Trophoblast cell (in vitro differentiated cells and primary cell): ENCODE measurements around the gene PLXNA1.

Source experiments
- DNase-seq, 2 donors: peaks; one replicate each; pipeline ENCODE4 v3.0.0-alpha.2; 2016
- H2AFZ ChIP-seq: 2 replicates; pipeline ENCODE4 v1.6.1; 2013; ENCODE audit warnings: low read length, moderate library complexity, mild to moderate bottlenecking; ENCODE audit not compliant: insufficient read depth, poor library complexity
- H2AK5ac ChIP-seq: 2 replicates; pipeline ENCODE4 v1.6.1; 2013; ENCODE audit warnings: mild to moderate bottlenecking, low read length
- H2BK120ac ChIP-seq: 2 replicates; pipeline ENCODE4 v1.6.1; 2013; ENCODE audit warnings: low read length, mild to moderate bottlenecking, moderate library complexity; ENCODE audit not compliant: insufficient read depth, poor library complexity
- H2BK12ac ChIP-seq: 2 replicates; pipeline ENCODE4 v1.6.1; 2013; ENCODE audit warnings: mild to moderate bottlenecking, low read length, moderate library complexity
- H2BK5ac ChIP-seq: 2 replicates; pipeline ENCODE4 v1.6.1; 2013; ENCODE audit warnings: low read length, low read depth, moderate library complexity, mild to moderate bottlenecking; ENCODE audit not compliant: poor library complexity
- H3K14ac ChIP-seq: 2 replicates; pipeline ENCODE4 v1.6.1; 2013; ENCODE audit warnings: mild to moderate bottlenecking, low read length
- H3K18ac ChIP-seq: 2 replicates; pipeline ENCODE4 v1.6.1; 2013; ENCODE audit warnings: mild to moderate bottlenecking, low read length
- H3K23ac ChIP-seq: 2 replicates; pipeline ENCODE4 v1.6.1; 2013; ENCODE audit warnings: low read length
- H3K27ac ChIP-seq: 2 replicates; pipeline ENCODE4 v1.5.1; 2013; ENCODE audit warnings: low read depth, mild to moderate bottlenecking, inconsistent platforms, low read length, moderate library complexity
- H3K27me3 ChIP-seq: 2 replicates; pipeline ENCODE4 v1.6.1; 2013; ENCODE audit warnings: inconsistent platforms, mild to moderate bottlenecking, low read length, moderate library complexity; ENCODE audit not compliant: insufficient read depth
- H3K36me3 ChIP-seq, 2 experiments: 1 replicate in 1 of 2; 2 replicates in 1 of 2; pipeline ENCODE4 v1.6.1; 2013; ENCODE audit warnings: low read length in 2 of 2, mild to moderate bottlenecking in 2 of 2, moderate library complexity in 1 of 2; ENCODE audit not compliant: insufficient read depth in 2 of 2, control insufficient read depth in 1 of 2
- H3K4ac ChIP-seq: 2 replicates; pipeline ENCODE4 v1.6.1; 2013; ENCODE audit warnings: low read depth, mild to moderate bottlenecking, low read length, moderate library complexity
- H3K4me1 ChIP-seq, 2 experiments: 1 replicate in 1 of 2; 2 replicates in 1 of 2; pipeline ENCODE4 v1.6.1; 2013; ENCODE audit warnings: low read length in 2 of 2, mild to moderate bottlenecking in 2 of 2, moderate library complexity in 1 of 2; ENCODE audit not compliant: insufficient read depth in 2 of 2, control insufficient read depth in 1 of 2
- H3K4me2 ChIP-seq: 2 replicates; pipeline ENCODE4 v1.6.1; 2013; ENCODE audit warnings: inconsistent platforms, mild to moderate bottlenecking, low read length, moderate library complexity
- H3K4me3 ChIP-seq: 2 replicates; pipeline ENCODE4 v1.5.1; 2013; ENCODE audit warnings: mild to moderate bottlenecking, low read depth, low read length, inconsistent platforms
- H3K79me1 ChIP-seq: one replicate; pipeline ENCODE4 v1.6.1; 2013; ENCODE audit warnings: low read length
- H3K79me2 ChIP-seq: 2 replicates; pipeline ENCODE4 v1.6.1; 2013; ENCODE audit warnings: low read length, mild to moderate bottlenecking; ENCODE audit not compliant: control insufficient read depth, insufficient read depth, poor library complexity
- H3K9ac ChIP-seq: 2 replicates; pipeline ENCODE4 v1.6.1; 2013; ENCODE audit warnings: mild to moderate bottlenecking, low read length
- H3K9me3 ChIP-seq: 2 replicates; pipeline ENCODE4 v1.6.1; 2013; ENCODE audit warnings: low read depth, mild to moderate bottlenecking, control low read depth, inconsistent platforms, low read length; ENCODE audit not compliant: insufficient read depth
- H4K12ac ChIP-seq: 2 replicates; pipeline ENCODE4 v1.6.1; 2013; ENCODE audit warnings: low read depth, mild to moderate bottlenecking, low read length, moderate library complexity
- H4K8ac ChIP-seq: 2 replicates; pipeline ENCODE4 v1.6.1; 2013; ENCODE audit warnings: low read depth, mild to moderate bottlenecking, low read length, moderate library complexity
- H4K91ac ChIP-seq: one replicate; pipeline ENCODE4 v1.6.1; 2013; ENCODE audit warnings: low read depth, mild to moderate bottlenecking, low read length, moderate library complexity
- WGBS: extraction: QIAGEN DNeasy Blood & Tissue Kit; methylation state at CpG from one replicate; pipeline ENCODE4 v1.1.7; 2013; ENCODE audit warnings: missing lambda C conversion rate; ENCODE audit not compliant: insufficient read length, insufficient coverage; ENCODE audit errors: extremely low coverage; 5-methylcytosine and 5-hydroxymethylcytosine counted together

PLXNA1 gene

GRCh38 chr3:126945171-126945721, 37.7 kb upstream of the PLXNA1 start:
- DNase-seq: no peak
- H3K4me1 ChIP-seq: no peaks in the 10 kb centered on the region
- no peak overlapping the region for H3K23ac ChIP-seq
- no peaks in the 10 kb centered on the region for H3K27me3 ChIP-seq
- H2AFZ ChIP-seq: no peak overlapping the region
- H3K9me3 ChIP-seq: no peaks in the 10 kb centered on the region
- H3K14ac ChIP-seq: no peak overlapping the region
- no peak overlapping the region for H2BK120ac ChIP-seq
- no peak overlapping the region for H4K91ac ChIP-seq
- no CpG with 5 or more reads among the region's 17 CpGs for WGBS
- H3K36me3 ChIP-seq: no peaks in the 10 kb centered on the region
- no peak overlapping the region for H3K4me2 ChIP-seq
- H3K9ac ChIP-seq: no peak overlapping the region
- H2BK12ac ChIP-seq: no peak overlapping the region
- H2BK5ac ChIP-seq: no peak overlapping the region
- no peak overlapping the region for H3K27ac ChIP-seq
- no peaks in the 10 kb centered on the region for H3K79me1 ChIP-seq
- H3K18ac ChIP-seq: no peak overlapping the region
- no peak overlapping the region for H3K4me3 ChIP-seq
- H2AK5ac ChIP-seq: no peak overlapping the region
- no peak overlapping the region for H4K8ac ChIP-seq
- no peak overlapping the region for H4K12ac ChIP-seq
- H3K79me2 ChIP-seq: no peaks in the 10 kb centered on the region
- no peak overlapping the region for H3K4ac ChIP-seq

- H3K14ac ChIP-seq: no peak overlapping the region
- H2BK5ac ChIP-seq: no peak overlapping the region
- H3K9me3 ChIP-seq: no peaks in the 10 kb centered on the region
- no peak overlapping the region for H2BK120ac ChIP-seq
- H4K8ac ChIP-seq: no peak overlapping the region
- no peak overlapping the region for H4K12ac ChIP-seq
- H3K27me3 ChIP-seq: no peaks in the 10 kb centered on the region
- H3K79me2 ChIP-seq: no peaks in the 10 kb centered on the region
- no peak overlapping the region for H4K91ac ChIP-seq
- no peak overlapping the region for H3K23ac ChIP-seq
- H2AK5ac ChIP-seq: no peak overlapping the region
- H3K18ac ChIP-seq: no peak overlapping the region
- H3K4me3 ChIP-seq: no peak overlapping the region
- no peak overlapping the region for H2BK12ac ChIP-seq
- no peaks in the 10 kb centered on the region for H3K36me3 ChIP-seq
- WGBS: no CpG with 5 or more reads among the region's 9 CpGs
- H3K79me1 ChIP-seq: no peaks in the 10 kb centered on the region
- no peaks in the 10 kb centered on the region for H3K4me1 ChIP-seq
- no peak for DNase-seq
- no peak overlapping the region for H2AFZ ChIP-seq
- H3K9ac ChIP-seq: no peak overlapping the region
- no peak overlapping the region for H3K4me2 ChIP-seq
- H3K27ac ChIP-seq: no peak overlapping the region
- no peak overlapping the region for H3K4ac ChIP-seq
Measured at GRCh38 chr3:126945891-126946290, 37.0 kb upstream of the PLXNA1 start.

GRCh38 chr3:126946405-126946804, 36.5 kb upstream of the PLXNA1 start:
- Histone ChIP-seq H2AK5ac (no peak overlapping the region), H3K9me3 (no peaks in the 10 kb centered on the region), H3K79me1 (no peaks in the 10 kb centered on the region), H2BK12ac (no peak overlapping the region), H3K14ac (no peak overlapping the region), H3K27ac (no peak overlapping the region), H2BK120ac (no peak overlapping the region), H3K79me2 (no peaks in the 10 kb centered on the region), H4K12ac (no peak overlapping the region), H2BK5ac (no peak overlapping the region), H3K4me1 (no peaks in the 10 kb centered on the region), H3K4ac (no peak overlapping the region), H4K8ac (no peak overlapping the region), H3K4me3 (no peak overlapping the region), H3K4me2 (no peak overlapping the region), H3K18ac (no peak overlapping the region), H3K36me3 (no peaks in the 10 kb centered on the region), H3K9ac (no peak overlapping the region), H3K23ac (no peak overlapping the region), H4K91ac (no peak overlapping the region), H3K27me3 (no peaks in the 10 kb centered on the region), H2AFZ (no peak overlapping the region)
- no peak for DNase-seq
- WGBS: no CpG with 5 or more reads among the region's 11 CpGs

- H3K4me2 ChIP-seq: no peak overlapping the region
- H3K36me3 ChIP-seq: no peaks in the 10 kb centered on the region
- no CpG with 5 or more reads among the region's 8 CpGs for WGBS
- no peak overlapping the region for H4K12ac ChIP-seq
- no peaks in the 10 kb centered on the region for H3K9me3 ChIP-seq
- H2AFZ ChIP-seq: no peak overlapping the region
- no peak overlapping the region for H4K8ac ChIP-seq
- H3K4me3 ChIP-seq: no peak overlapping the region
- H2BK120ac ChIP-seq: no peak overlapping the region
- no peaks in the 10 kb centered on the region for H3K79me1 ChIP-seq
- H4K91ac ChIP-seq: no peak overlapping the region
- no peak overlapping the region for H3K9ac ChIP-seq
- H3K4me1 ChIP-seq: no peaks in the 10 kb centered on the region
- H2AK5ac ChIP-seq: no peak overlapping the region
- no peaks in the 10 kb centered on the region for H3K79me2 ChIP-seq
- no peak overlapping the region for H3K4ac ChIP-seq
- H2BK12ac ChIP-seq: no peak overlapping the region
- H3K23ac ChIP-seq: no peak overlapping the region
- DNase-seq: no peak
- H2BK5ac ChIP-seq: no peak overlapping the region
- H3K18ac ChIP-seq: no peak overlapping the region
- no peak overlapping the region for H3K14ac ChIP-seq
- no peak overlapping the region for H3K27ac ChIP-seq
- H3K27me3 ChIP-seq: no peaks in the 10 kb centered on the region
Measured at GRCh38 chr3:126947429-126947828, 35.5 kb upstream of the PLXNA1 start.
